ENCODE results near the gene TMCC3. TPM values are rescaled to one million over a fixed set of nuclear protein-coding genes. Genes with fewer than 3 reads are reported as not detected.
A peak's percentile ranks its signal among the peaks of the same experiment; 100 is the strongest.

TMCC3 gene
- total RNA-seq, 3 donors from 2014 or later (not counting 1 experiment from before 2014, with no cell fraction given) = 20.1 to 29.3 (median 21.6) TPM

- Mint-ChIP-seq H3K9me3 (no peaks in the 10 kb centered on the region), H3K4me3 (no peak overlapping the region), H3K4me1 (peaks cover 33 to 39% of the 10 kb centered on the region in 2 donors), H3K27ac (no peak overlapping the region), H3K27me3 (ENCODE audit: low read depth in 2 of 2) (no peaks in the 10 kb centered on the region), H3K36me3 (peaks cover 7% of the 10 kb centered on the region)
- Histone ChIP-seq H3K9me3 (ENCODE audit: control insufficient read depth, insufficient read depth, low read length) (no peaks in the 10 kb centered on the region), H3K4me1 (ENCODE audit: control insufficient read depth, insufficient read depth, low read length) (no peaks in the 10 kb centered on the region), H3K36me3 (ENCODE audit: control insufficient read depth, insufficient read depth, low read length) (peaks cover 3% of the 10 kb centered on the region), H3K27me3 (ENCODE audit: control insufficient read depth, insufficient read depth, low read length) (no peaks in the 10 kb centered on the region), H3K27ac (ENCODE audit: low read length) (no peak overlapping the region), H3K4me3 (ENCODE audit: low read length) (no peak overlapping the region)
- 92% methylated on average over 8 of the region's 8 CpGs for WGBS (ENCODE audit: insufficient coverage)
- ATAC-seq (peak in 1 of 3 donors; percentile 43), DNase-seq (no peak)
- intact Hi-C loops (cut with micrococcal nuclease) = no loop called here
- TF ChIP-seq, protein P1, sequence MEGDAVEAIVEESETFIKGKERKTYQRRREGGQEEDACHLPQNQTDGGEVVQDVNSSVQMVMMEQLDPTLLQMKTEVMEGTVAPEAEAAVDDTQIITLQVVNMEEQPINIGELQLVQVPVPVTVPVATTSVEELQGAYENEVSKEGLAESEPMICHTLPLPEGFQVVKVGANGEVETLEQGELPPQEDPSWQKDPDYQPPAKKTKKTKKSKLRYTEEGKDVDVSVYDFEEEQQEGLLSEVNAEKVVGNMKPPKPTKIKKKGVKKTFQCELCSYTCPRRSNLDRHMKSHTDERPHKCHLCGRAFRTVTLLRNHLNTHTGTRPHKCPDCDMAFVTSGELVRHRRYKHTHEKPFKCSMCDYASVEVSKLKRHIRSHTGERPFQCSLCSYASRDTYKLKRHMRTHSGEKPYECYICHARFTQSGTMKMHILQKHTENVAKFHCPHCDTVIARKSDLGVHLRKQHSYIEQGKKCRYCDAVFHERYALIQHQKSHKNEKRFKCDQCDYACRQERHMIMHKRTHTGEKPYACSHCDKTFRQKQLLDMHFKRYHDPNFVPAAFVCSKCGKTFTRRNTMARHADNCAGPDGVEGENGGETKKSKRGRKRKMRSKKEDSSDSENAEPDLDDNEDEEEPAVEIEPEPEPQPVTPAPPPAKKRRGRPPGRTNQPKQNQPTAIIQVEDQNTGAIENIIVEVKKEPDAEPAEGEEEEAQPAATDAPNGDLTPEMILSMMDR (IDR thresholded peaks at IDR 0.05) = no peak
These were observed 63.6 kb downstream of the TMCC3 start for GRCh38 chr12:94586589-94587259.

DNA sequence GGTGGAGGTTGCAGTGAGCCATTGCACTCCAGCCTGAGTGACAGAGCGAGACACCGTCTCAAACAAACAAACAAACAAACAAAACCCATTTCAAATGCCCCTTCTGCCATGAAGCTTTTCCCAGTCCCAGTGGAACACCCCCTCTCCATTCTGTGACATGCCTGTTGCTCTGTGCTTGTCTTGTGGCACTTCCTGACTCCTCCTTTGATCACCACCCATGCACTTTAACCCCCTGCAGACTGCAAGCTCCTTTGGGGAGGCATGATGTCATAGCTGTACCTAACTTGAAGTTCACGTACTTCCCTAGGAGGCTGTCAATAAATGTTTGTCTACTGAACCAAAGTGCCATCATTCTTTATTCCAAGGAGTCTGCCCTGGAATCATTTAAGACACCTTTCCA is 64.7 kb downstream of the TMCC3 start:
- Histone ChIP-seq H3K4me3 (ENCODE audit: low read length) (no peak overlapping the region), H3K27ac (ENCODE audit: low read length) (no peak overlapping the region), H3K36me3 (ENCODE audit: control insufficient read depth, insufficient read depth, low read length) (peaks cover 3% of the 10 kb centered on the region), H3K4me1 (ENCODE audit: control insufficient read depth, insufficient read depth, low read length) (no peaks in the 10 kb centered on the region), H3K9me3 (ENCODE audit: control insufficient read depth, insufficient read depth, low read length) (no peaks in the 10 kb centered on the region), H3K27me3 (ENCODE audit: control insufficient read depth, insufficient read depth, low read length) (no peaks in the 10 kb centered on the region)
- Mint-ChIP-seq H3K27ac (peak overlapping the region in 1 of 2 donors; percentile 20), H3K4me3 (no peak overlapping the region), H3K36me3 (peaks cover 10% of the 10 kb centered on the region), H3K9me3 (no peaks in the 10 kb centered on the region), H3K27me3 (ENCODE audit: low read depth in 2 of 2) (no peaks in the 10 kb centered on the region), H3K4me1 (peaks cover 31 to 42% of the 10 kb centered on the region in 2 donors)
- DNase-seq = no peak
- TF ChIP-seq, protein P1 (IDR thresholded peaks at IDR 0.05) = no peak
- intact Hi-C loops (cut with micrococcal nuclease) = no loop called here
- 89% methylated on average over 3 of the region's 3 CpGs for WGBS (ENCODE audit: insufficient coverage)
- no peak for ATAC-seq

DNA sequence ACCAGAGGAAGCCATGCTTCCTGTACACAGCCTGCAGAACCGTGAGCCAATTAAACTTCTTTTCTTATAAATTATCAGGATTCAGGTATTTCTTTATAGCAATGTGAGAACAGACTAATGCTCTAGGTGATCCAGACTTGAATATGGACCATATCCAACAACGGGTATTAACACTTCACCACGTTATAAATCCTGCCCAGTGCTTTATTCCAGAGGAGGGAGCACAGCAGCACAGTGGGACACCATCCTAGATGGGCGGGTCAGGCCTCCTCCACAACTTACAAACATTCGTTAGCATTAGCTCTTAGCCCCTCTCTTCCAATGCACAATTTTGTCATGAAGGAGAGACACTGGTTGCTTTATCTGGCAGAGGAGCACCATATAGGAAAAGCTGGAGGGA is 66.0 kb downstream of the TMCC3 start:
- no peak overlapping the region for H3K27ac ChIP-seq (ENCODE audit: low read length)
- Mint-ChIP-seq H3K4me3 (no peak overlapping the region), H3K27me3 (ENCODE audit: low read depth in 2 of 2) (no peaks in the 10 kb centered on the region)

More for the DNA sequence above, 66.0 kb downstream of the TMCC3 start:
- Histone ChIP-seq H3K4me3 (ENCODE audit: low read length) (no peak overlapping the region), H3K9me3 (ENCODE audit: control insufficient read depth, insufficient read depth, low read length) (no peaks in the 10 kb centered on the region), H3K36me3 (ENCODE audit: control insufficient read depth, insufficient read depth, low read length) (peaks cover 3% of the 10 kb centered on the region), H3K4me1 (ENCODE audit: control insufficient read depth, insufficient read depth, low read length) (no peaks in the 10 kb centered on the region), H3K27me3 (ENCODE audit: control insufficient read depth, insufficient read depth, low read length) (no peaks in the 10 kb centered on the region)
- 95% methylated on average over 5 of the region's 5 CpGs for WGBS (ENCODE audit: insufficient coverage)
- TF ChIP-seq, protein P1 (IDR thresholded peaks at IDR 0.05) = no peak
- Mint-ChIP-seq H3K4me1 (peaks cover 28 to 42% of the 10 kb centered on the region in 2 donors), H3K27ac (no peak overlapping the region), H3K36me3 (peaks cover 10% of the 10 kb centered on the region), H3K9me3 (no peaks in the 10 kb centered on the region)
- intact Hi-C loops (cut with micrococcal nuclease) = no loop called here
- DNase-seq (no peak), ATAC-seq (no peak)
